Astrocyte (in vitro differentiated cells and primary cell): ENCODE results near the gene LRRC45.

ENCODE experiments used
- EZH2 ChIP-seq: IDR thresholded peaks from 2 replicates; pipeline ENCODE4 v1.6.1; 2012; ENCODE audit warnings: mild to moderate bottlenecking, low read length, inconsistent platforms; ENCODE audit not compliant: insufficient read depth
- TF ChIP-seq, protein P1 (sequence below): IDR thresholded peaks from 2 replicates; pipeline ENCODE4 v1.5.1; 2011; ENCODE audit warnings: low read depth, mild to moderate bottlenecking, inconsistent platforms, low read length, moderate library complexity; ENCODE audit not compliant: insufficient read depth

DNA sequence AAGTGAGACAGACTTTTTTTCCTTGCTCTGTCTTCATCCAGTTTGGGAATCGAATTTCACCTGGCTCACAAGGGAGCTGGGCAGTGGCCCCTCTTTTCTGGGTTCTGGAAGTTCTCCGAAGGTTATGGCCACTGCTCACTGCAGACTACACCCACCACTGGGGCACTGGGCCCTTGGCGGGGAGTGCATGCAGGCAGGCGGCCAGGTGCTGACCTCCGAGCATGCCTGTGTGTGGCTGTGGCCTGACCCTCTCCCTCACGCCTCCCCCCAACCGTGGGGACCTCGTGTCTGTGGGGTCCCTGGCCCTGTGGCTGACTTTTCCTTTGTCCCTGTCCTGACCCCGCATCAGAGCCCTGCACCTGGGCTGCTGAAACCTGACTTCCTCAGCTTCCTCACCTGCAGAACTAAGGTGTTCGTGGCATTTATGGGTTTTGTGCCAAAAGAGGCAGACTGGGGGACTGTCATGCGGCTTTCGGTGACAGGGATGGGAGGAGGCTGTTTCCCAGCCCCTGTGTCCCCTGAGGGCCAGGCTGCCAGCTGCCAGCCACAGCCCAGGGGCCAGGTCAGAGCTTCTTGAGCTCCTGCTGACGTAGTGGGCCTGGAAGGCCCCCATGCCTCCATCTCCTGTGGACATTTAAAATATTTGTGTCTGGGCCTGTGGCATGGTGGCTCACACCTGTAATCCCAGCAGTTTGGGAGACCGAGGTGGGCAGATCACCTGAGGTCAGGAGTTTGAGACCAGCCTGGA, 24.2 kb upstream of the LRRC45 start:
- TF ChIP-seq, protein P1, sequence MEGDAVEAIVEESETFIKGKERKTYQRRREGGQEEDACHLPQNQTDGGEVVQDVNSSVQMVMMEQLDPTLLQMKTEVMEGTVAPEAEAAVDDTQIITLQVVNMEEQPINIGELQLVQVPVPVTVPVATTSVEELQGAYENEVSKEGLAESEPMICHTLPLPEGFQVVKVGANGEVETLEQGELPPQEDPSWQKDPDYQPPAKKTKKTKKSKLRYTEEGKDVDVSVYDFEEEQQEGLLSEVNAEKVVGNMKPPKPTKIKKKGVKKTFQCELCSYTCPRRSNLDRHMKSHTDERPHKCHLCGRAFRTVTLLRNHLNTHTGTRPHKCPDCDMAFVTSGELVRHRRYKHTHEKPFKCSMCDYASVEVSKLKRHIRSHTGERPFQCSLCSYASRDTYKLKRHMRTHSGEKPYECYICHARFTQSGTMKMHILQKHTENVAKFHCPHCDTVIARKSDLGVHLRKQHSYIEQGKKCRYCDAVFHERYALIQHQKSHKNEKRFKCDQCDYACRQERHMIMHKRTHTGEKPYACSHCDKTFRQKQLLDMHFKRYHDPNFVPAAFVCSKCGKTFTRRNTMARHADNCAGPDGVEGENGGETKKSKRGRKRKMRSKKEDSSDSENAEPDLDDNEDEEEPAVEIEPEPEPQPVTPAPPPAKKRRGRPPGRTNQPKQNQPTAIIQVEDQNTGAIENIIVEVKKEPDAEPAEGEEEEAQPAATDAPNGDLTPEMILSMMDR = no peak
- no peak for TF ChIP-seq EZH2
